PC-9 (cell line): ENCODE data around the gene DPY19L3. TPM values are rescaled to one million over a fixed set of nuclear protein-coding genes. Genes with fewer than 3 reads are reported as not detected.
"Not testable (repeated sequence)": the region's sequence is repeated elsewhere in the genome, so short reads cannot be mapped to it uniquely, and the experiment has no call there.

Source experiments
- BruUV-seq: library from RNA; stranded (reverse); fragments of 400-500 nt; replicated peaks from 2 replicates; lab custom pipeline; 2021; lab: Mats Ljungman, UMichigan
- CTCF ChIA-PET: fragments of 300-600 bp; sonication (Branson Sonifier 250); formaldehyde crosslinking; loops from one replicate; lab custom pipeline; 2022; ENCODE audit warnings: antibody characterized with exemption; lab: Charles Lee
- POLR2A ChIA-PET: fragments of 300-600 bp; sonication (Branson Sonifier 250); formaldehyde crosslinking; loops from one replicate; lab custom pipeline; 2022; ENCODE audit warnings: antibody characterized with exemption; ENCODE audit not compliant: unreplicated experiment; lab: Charles Lee
- DNase-seq, 2 experiments: peaks; one replicate each; pipeline versions ENCODE4 v3.0.0 to v3.0.0-alpha.2; 2015 to 2022; ENCODE audit warnings: mixed read lengths in 1 of 2
- H2AFZ ChIP-seq: fragments of 200-600 bp; sonication (generic); 2 replicates; pipeline ENCODE4 v1.8.1; 2017; ENCODE audit warnings: antibody characterized with exemption
- H3F3A ChIP-seq: fragments of 200-600 bp; sonication (generic); 2 replicates; pipeline ENCODE4 v1.8.1; 2017; ENCODE audit warnings: antibody characterized with exemption, mild to moderate bottlenecking, low read depth; ENCODE audit not compliant: insufficient read depth
- H3K27ac ChIP-seq: fragments of 200-600 bp; sonication (generic); 2 replicates; pipeline ENCODE4 v1.6.1; 2016; ENCODE audit warnings: mixed run types
- H3K27me3 ChIP-seq: fragments of 200-600 bp; sonication (generic); 2 replicates; pipeline ENCODE4 v1.6.1; 2016; ENCODE audit warnings: low read depth, mixed run types; ENCODE audit not compliant: insufficient read depth
- H3K36me3 ChIP-seq: fragments of 200-600 bp; sonication (generic); 2 replicates; pipeline ENCODE4 v1.6.1; 2016; ENCODE audit warnings: low read depth, mixed run types
- H3K4me1 ChIP-seq: fragments of 200-600 bp; sonication (generic); replicated peaks from 2 replicates; pipeline ENCODE4 v1.6.1; 2016; ENCODE audit warnings: mixed run types; ENCODE audit not compliant: insufficient read depth
- H3K4me2 ChIP-seq: fragments of 200-600 bp; sonication (generic); 2 replicates; pipeline ENCODE4 v1.6.1; 2017; ENCODE audit warnings: mixed run types
- H3K4me3 ChIP-seq: fragments of 200-600 bp; sonication (generic); 2 replicates; pipeline ENCODE4 v1.6.1; 2016; ENCODE audit warnings: mixed run types
- H3K79me2 ChIP-seq: fragments of 200-600 bp; sonication (generic); 2 replicates; pipeline ENCODE4 v1.6.1; 2017; ENCODE audit warnings: low read depth, mixed run types
- H3K9me2 ChIP-seq: fragments of 200-600 bp; sonication (generic); 2 replicates; pipeline ENCODE4 v1.8.1; 2017; ENCODE audit warnings: mild to moderate bottlenecking; ENCODE audit not compliant: insufficient read depth
- H3K9me3 ChIP-seq: fragments of 200-600 bp; sonication (generic); 2 replicates; pipeline ENCODE4 v1.8.1; 2016; ENCODE audit warnings: low read depth; ENCODE audit not compliant: insufficient read depth
- H4K20me1 ChIP-seq: fragments of 200-600 bp; sonication (generic); 2 replicates; pipeline ENCODE4 v1.8.1; 2017; ENCODE audit not compliant: insufficient read depth
- CTCF ChIP-seq: fragments of 200-600 bp; sonication (generic); conservative IDR thresholded peaks from 2 replicates; pipeline ENCODE4 v1.6.1; 2017; ENCODE audit warnings: mixed run types, antibody characterized with exemption, mild to moderate bottlenecking, moderate library complexity
- EZH2 ChIP-seq: fragments of 200-600 bp; sonication (generic); IDR thresholded peaks from 2 replicates; pipeline ENCODE4 v1.8.0; 2017; ENCODE audit warnings: antibody characterized with exemption, low read depth
- intact Hi-C: fragments of 100-400 bp; cut with micrococcal nuclease; formaldehyde crosslinking; loops from one replicate; pipeline ENCODE4 v1.10.0; 2022; ENCODE audit not compliant: unreplicated experiment
- total RNA-seq: library from RNA; stranded (reverse); gene quantifications from 2 replicates; pipeline ENCODE4 v1.2.3, GENCODE V29; 2021

Gene DPY19L3
- total RNA-seq, 1 experiment from 2014 or later: 22.3 TPM

GRCh38 chr19:32422435-32422834 lies 16.9 kb downstream of the DPY19L3 start:
- POLR2A ChIA-PET: no interaction called here
- no TSS peak for BruUV-seq
- 0 out of 2 replicates have a peak, but pooled peaks cover 2% of the 10 kb centered on the region for H3K36me3 ChIP-seq
- no peak overlapping the region for H2AFZ ChIP-seq
- no peak overlapping the region for H3K27ac ChIP-seq
- no peaks in the 10 kb centered on the region for H3K9me3 ChIP-seq
- no peak overlapping the region for H3K4me3 ChIP-seq
- no peak for DNase-seq
- H3K79me2 ChIP-seq: no peaks in the 10 kb centered on the region
- no peaks in the 10 kb centered on the region for H4K20me1 ChIP-seq
- no peaks in the 10 kb centered on the region for H3K27me3 ChIP-seq
- intact Hi-C loops: no loop called here
- H3F3A ChIP-seq: no peaks in the 10 kb centered on the region
- CTCF ChIA-PET: no interaction called here
- TF ChIP-seq CTCF (no peak), EZH2 (no peak)
- no peak overlapping the region for H3K4me2 ChIP-seq
- no peaks in the 10 kb centered on the region for H3K4me1 ChIP-seq
- H3K9me2 ChIP-seq: 0 out of 2 replicates have a peak, but pooled peaks cover 3% of the 10 kb centered on the region

- CTCF ChIA-PET, H4K20me1 ChIP-seq, DNase-seq, BruUV-seq, H3K27me3 ChIP-seq, H3K27ac ChIP-seq, H2AFZ ChIP-seq, H3K9me3 ChIP-seq, H3K4me2 ChIP-seq, H3K79me2 ChIP-seq, H3K4me1 ChIP-seq, intact Hi-C loops, H3K4me3 ChIP-seq, H3K9me2 ChIP-seq, H3K36me3 ChIP-seq, H3F3A ChIP-seq: not testable (repeated sequence)
- POLR2A ChIA-PET: interaction anchor here (0.7 kb wide), 1 partner anchor 81 kb away, joined by 4 read pairs; no protein-coding TSS in a partner anchor
These were observed 18.4 kb downstream of the DPY19L3 start for GRCh38 chr19:32423944-32424343.

- H3K27ac ChIP-seq: no peak overlapping the region
- BruUV-seq: no TSS peak
- 0 out of 2 replicates have a peak, but pooled peaks cover 3% of the 10 kb centered on the region for H3K9me2 ChIP-seq
- no peaks in the 10 kb centered on the region for H4K20me1 ChIP-seq
- intact Hi-C loops: no loop called here
- H3K79me2 ChIP-seq: no peaks in the 10 kb centered on the region
- H3K4me1 ChIP-seq: no peaks in the 10 kb centered on the region
- no peaks in the 10 kb centered on the region for H3K27me3 ChIP-seq
- H3K9me3 ChIP-seq: no peaks in the 10 kb centered on the region
- CTCF ChIA-PET: no interaction called here
- H3K36me3 ChIP-seq: no peaks in the 10 kb centered on the region
- H2AFZ ChIP-seq: no peak overlapping the region
- POLR2A ChIA-PET: no interaction called here
- TF ChIP-seq CTCF (no peak), EZH2 (no peak)
- no peak for DNase-seq
- no peak overlapping the region for H3K4me2 ChIP-seq
- no peak overlapping the region for H3K4me3 ChIP-seq
- H3F3A ChIP-seq: no peaks in the 10 kb centered on the region
These were observed 22.0 kb downstream of the DPY19L3 start for GRCh38 chr19:32427536-32427935.

- Histone ChIP-seq H3K4me1 (no peaks in the 10 kb centered on the region), H3K79me2 (no peaks in the 10 kb centered on the region), H3F3A (no peaks in the 10 kb centered on the region), H3K36me3 (0 out of 2 replicates have a peak, but pooled peaks cover 10% of the 10 kb centered on the region), H3K27ac (no peak overlapping the region), H3K4me2 (no peak overlapping the region), H3K9me2 (no peaks in the 10 kb centered on the region), H3K27me3 (no peaks in the 10 kb centered on the region), H4K20me1 (no peaks in the 10 kb centered on the region), H3K4me3 (no peak overlapping the region), H3K9me3 (no peaks in the 10 kb centered on the region), H2AFZ (no peak overlapping the region)
- POLR2A ChIA-PET: no interaction called here
- TF ChIP-seq CTCF (no peak), EZH2 (no peak)
- no peak for DNase-seq
- no TSS peak for BruUV-seq
- CTCF ChIA-PET: no interaction called here
- intact Hi-C loops: no loop called here
These were observed 31.1 kb downstream of the DPY19L3 start for GRCh38 chr19:32436692-32437091.
